GM21723 (cell line): ENCODE results near the gene MATR3.
"Not testable (repeated sequence)": the region's sequence is repeated elsewhere in the genome, so short reads cannot be mapped to it uniquely, and the experiment has no call there.

Experiments
- ATAC-seq: cut with Tn5 transposase; IDR thresholded peaks from one replicate; pipeline ENCODE4 v1.9.1; 2021; ENCODE audit warnings: mild to moderate bottlenecking, moderate library complexity; ENCODE audit not compliant: unreplicated experiment

Gene MATR3

GRCh38 chr5:139296862-139297326 is 3.4 kb downstream of the MATR3 start:
- ATAC-seq: no peak

DNA sequence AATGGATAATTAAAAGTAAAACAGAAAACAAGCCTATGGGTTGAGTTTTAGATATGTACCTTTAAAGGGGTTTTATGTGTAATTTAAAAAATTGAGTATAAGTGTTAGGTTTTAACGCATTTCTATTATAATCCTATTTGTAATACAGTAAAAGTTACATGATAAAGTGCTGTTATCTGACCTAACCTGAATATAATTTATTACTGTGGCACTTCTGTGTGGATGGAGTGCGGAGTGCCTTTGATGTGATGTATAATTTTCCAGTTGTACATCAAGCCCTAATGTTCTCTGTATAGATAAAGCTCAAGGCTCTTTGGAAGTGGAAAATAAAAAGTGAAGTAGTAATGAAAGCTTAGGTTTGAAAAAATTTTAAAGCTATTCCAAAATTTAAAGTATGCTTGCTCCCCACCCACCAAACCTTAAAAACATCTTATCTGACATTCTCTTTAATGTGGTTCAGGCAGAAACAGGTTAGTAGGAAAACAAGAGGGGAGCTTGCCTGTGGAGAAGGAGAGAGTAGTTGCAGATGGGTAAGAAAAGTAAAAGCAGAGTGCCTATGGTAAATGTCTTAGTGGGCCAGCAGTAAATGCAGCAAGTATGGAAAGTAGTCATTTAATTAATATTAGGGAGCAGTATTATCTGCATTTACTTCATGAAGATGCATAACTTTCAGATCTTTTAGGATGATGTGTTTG is 4.0 kb downstream of the MATR3 start:
- ATAC-seq: no peak

DNA sequence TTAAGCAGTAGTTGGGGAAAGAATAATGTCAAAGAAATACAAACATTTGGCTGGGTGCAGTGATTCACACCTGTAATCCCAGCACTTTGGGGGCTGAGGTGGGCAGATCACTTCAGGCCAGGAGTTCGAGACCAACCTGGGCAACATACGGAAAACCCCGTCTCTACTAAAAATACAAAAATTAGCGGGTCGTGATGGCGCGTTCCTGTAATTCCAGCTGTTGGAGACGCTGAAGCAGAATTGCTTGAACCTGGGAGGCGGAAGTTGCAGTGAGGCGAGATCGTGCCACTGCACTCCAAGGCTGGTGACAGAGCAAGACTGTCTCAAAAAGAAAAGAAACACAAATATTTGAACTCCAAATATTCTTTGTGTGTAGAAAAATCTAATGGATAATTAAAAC is 4.7 kb downstream of the MATR3 start:
- ATAC-seq: no peak

- no peak for ATAC-seq
Measured at GRCh38 chr5:139299486-139299885, 5.9 kb downstream of the MATR3 start.

DNA sequence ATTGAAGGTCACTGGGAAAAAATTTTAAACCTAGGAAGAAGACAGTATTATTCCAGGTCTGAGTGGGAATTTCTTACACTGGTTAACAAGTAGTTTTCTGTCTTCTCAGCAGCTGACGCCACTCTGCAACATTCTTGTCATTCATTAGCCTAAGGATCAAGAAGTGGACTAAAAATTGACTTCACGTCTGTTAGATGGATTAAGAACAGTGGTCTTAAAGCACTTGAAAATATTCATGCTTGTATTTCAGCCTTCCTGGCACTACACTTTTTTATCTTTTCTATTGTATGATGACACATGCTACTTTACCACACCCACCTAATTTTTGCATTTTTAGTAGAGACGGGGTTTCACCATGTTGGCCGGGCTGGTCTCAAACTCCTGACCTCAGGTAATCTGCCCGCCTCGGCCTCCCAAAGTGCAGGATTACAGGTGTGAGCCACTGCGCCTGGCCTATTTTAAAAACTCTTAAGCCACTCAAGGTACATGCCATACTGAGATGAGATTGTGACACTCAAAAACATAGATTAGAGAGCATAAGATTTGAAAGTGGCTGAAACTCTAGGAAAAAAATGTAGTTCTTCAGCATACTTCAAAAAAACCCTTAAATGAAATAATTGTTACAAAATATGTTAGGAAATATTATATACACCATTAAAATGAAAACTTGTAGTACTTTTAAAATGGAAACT is 8.4 kb downstream of the MATR3 start:
- no peak for ATAC-seq

GRCh38 chr5:139304391-139305324 is 11.1 kb downstream of the MATR3 start:
- no peak for ATAC-seq

- no peak for ATAC-seq
Measured at GRCh38 chr5:139306197-139306596, 12.7 kb downstream of the MATR3 start.

DNA sequence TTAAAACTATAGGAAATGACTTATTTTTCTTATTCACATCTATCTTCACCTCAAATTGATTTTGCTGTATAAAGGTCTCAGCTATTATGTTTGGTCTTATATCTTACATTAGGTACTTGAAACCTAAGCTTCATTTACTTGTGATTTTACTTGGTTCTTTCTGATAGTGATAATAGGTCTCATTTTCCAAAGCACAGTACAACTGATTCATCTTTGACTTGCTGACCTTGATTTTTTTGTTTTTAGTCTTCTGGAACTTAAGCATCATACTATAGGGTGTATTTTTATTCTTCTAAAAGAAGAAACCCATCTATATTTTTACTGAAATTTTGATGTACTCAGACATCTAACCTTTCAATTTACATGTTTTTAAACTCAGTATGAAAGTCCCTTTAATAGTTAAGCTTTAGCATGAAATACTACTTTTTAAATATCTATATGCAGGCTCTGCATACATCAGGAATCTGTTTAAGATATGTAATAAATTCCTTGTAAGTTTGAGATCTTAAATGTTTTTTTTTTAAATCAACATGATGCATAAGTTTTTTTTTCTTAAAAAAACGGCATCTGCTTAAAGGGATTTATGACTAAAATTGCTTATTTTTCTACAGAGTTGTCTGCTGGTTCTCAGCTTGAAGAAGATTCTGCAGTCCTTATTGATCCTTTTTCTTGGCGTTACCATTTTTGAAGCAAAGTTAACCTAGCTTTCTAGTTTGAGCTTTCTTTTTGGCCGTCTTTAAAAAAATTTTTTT is 13.3 kb downstream of the MATR3 start:
- ATAC-seq: no peak

DNA sequence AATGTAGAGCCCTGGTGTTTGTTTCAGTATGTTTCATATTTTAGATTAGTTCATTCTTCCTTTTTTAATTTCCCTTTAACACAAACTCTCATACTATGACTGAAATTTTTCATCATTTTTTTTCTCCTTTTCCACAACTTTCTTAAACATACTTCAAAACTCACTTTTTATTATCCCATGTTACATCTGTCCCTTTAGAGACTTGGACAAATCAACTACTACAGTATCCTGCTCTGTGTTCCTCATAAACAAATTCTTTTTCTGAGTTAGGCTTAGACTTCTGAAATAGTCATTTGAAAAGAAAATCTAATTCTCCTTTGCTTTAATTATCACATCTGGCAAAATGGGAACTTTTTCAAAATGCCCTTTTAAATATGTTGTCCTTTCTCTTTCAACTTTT is 15.3 kb downstream of the MATR3 start:
- ATAC-seq: no peak

- not testable (repeated sequence) for ATAC-seq
Measured at GRCh38 chr5:139310715-139311186, 17.2 kb downstream of the MATR3 start.

- ATAC-seq: no peak
Measured at GRCh38 chr5:139312075-139312474, 18.5 kb downstream of the MATR3 start.

DNA sequence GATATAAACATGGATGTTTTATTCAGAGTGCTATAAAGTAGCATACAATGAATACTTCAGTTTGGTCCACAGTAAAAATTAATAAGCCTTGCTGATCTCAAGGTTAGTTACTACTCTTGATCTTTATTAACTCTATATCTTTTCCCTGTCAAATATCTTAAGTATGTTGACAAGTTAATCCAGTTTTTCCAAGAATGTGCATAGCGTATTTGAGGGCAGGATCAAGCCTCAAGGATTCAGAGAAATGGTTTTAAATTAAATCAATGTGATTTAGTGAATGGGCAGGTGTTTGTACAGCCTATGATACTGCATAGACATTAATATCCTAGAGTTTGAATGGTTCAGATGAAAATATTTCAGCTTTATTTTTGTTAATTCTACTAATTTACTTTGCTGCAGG is 20.7 kb downstream of the MATR3 start:
- no peak for ATAC-seq

GRCh38 chr5:139315056-139315615 is 21.6 kb downstream of the MATR3 start:
- ATAC-seq: no peak

DNA sequence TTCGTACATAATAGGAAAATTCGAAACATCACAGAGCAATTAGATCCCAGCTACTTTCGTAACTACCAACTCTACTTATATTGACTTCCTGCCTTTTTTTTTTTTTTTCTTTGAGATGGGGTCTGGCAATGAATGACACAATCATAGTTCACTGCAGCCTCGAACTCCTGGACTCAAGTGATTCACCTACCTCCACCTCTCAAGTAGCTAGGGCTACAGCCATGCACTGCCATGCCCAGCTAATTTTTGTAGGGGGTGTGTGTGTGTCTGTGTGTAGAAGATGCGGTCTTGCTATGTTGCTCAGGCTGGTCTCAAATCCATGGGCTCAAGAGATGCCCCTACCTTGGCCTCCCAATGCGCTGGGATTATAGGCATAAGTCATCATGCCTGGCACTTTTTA is 42.3 kb downstream of the MATR3 start:
- ATAC-seq: no peak

DNA sequence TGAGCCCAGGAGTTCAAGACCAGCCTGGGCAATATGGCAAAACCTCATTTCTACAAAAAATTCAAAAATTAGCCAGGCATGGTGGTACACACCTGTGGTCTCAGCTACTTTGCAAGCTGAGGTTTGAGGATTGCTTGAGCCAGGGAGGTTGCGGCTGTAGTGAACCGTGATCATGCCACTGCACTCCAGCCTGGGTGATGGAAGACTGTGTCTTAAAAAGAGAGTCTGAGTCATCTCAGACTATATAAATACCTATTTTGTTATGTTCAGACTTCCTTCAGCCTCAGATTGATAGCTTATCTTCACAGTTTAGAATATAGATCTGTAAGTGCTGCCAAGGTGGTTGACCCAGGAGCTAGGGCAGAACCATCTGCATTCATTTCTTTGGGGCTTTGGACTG is 46.5 kb downstream of the MATR3 start:
- no peak for ATAC-seq

DNA sequence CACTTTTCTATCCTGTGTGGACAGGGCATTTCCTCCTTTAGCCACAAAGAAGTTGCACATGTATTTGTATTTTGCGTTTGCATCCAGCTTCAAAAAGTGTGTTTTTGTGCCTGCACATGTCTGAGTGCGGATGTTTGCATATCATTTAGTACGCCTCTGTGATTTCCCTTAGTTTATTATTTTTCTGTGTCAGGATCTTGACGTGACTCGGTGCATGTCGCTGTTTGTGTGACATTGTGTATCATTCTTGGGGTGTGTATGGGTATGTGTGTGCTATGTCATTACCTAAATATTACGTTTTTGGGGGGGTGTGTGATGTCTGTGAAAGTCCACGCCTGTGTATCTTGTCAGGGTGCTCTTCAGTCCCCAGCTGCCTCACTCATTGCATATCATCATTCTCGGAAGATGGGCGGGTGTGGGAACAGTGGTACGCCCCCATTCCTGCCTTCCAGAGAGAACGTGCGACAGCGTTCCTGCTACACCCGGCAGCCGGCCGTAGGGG is 47.7 kb downstream of the MATR3 start:
- no peak for ATAC-seq

DNA sequence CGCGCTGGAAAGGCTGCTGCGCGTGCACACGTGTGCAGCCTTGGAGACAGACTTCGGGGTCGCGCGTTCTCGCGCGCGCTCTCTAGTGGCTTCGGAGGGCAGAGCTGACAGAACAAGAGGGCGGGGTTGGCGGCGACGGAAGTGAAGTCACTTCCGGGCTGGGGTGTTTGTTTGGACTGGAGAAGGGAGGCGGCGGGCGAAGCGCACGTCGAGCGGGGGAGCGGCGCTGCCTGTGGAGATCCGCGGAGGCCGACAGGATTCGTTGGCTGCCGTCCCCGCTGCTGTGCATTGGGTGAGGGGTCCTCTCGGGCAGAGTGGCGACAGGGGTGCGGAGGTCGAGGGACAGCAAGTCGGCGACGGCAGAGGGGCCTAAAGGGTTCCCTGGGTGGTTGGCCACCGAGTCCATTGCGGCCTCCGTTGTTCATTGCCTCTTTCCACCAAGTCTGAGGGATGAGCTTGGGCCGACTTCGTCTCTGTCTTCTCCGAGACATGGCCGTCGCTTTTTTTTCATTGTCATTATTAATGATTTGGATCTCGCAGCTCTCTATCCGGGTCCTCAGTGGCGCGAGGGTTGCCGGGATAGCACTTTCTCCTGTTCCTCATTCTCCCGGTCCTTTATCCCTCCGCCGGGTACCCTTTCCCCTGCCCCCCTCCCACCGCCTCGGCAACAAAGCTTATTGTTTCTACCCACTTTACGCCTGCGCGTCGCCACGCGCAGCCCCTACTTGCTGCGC is 48.3 kb downstream of the MATR3 start, which contains the start of gene PAIP2:
Gene PAIP2, plus strand, starts transcription at position 166 of the 734 bp plus-strand sequence. CDS start 21,931 bp downstream, outside the sequence.
- peak; percentile 94 for ATAC-seq

DNA sequence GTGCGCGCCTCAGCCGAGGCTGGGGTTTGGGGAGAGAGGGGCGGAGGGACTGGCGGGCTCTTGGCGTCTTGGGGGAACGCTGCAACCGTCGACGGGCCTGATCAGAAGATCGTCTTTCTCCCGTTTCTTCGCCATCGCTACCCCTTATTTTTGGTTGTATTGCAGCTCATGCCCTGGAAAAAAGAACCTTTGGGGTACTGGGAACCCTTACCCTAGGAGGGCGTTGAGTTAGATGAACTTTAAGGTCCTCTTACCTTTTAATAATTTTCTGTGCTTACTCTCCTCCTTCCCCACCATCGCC is 48.8 kb downstream of the MATR3 start:
- ATAC-seq: peak; percentile 2

- no peak for ATAC-seq
Measured at GRCh38 chr5:139343476-139343875, 49.9 kb downstream of the MATR3 start.
